Endodermal cell (in vitro differentiated cells): Measurements from ENCODE around the gene RYR3. TPM values are rescaled to one million over a fixed set of nuclear protein-coding genes. Genes with fewer than 3 reads are reported as not detected.

Experiments
- DNase-seq: peaks from one replicate; pipeline ENCODE4 v3.0.0-alpha.2; 2017
- H3K27ac ChIP-seq: 2 replicates; pipeline ENCODE4 v1.5.1; 2013; ENCODE audit warnings: mild to moderate bottlenecking, low read depth, low read length, moderate library complexity
- H3K27me3 ChIP-seq: 2 replicates; pipeline ENCODE4 v1.6.1; 2013; ENCODE audit warnings: mild to moderate bottlenecking, low read length, moderate library complexity; ENCODE audit not compliant: insufficient read depth, control insufficient read depth, poor library complexity, severe bottlenecking
- H3K36me3 ChIP-seq: 2 replicates; pipeline ENCODE4 v1.7.0; 2013; ENCODE audit warnings: mild to moderate bottlenecking, low read length, moderate library complexity; ENCODE audit not compliant: control insufficient read depth, insufficient read depth
- H3K4me1 ChIP-seq: one replicate; pipeline ENCODE4 v1.7.0; 2013; ENCODE audit warnings: low read length; ENCODE audit not compliant: control insufficient read depth, insufficient read depth
- H3K4me3 ChIP-seq: 2 replicates; pipeline ENCODE4 v1.5.1; 2013; ENCODE audit warnings: mild to moderate bottlenecking, low read length, moderate library complexity
- H3K9ac ChIP-seq: 2 replicates; pipeline ENCODE4 v1.6.1; 2013; ENCODE audit warnings: mild to moderate bottlenecking, low read length, moderate library complexity; ENCODE audit not compliant: poor library complexity, severe bottlenecking; ENCODE audit errors: extremely low read depth
- H3K9me3 ChIP-seq: 2 replicates; pipeline ENCODE4 v1.6.1; 2013; ENCODE audit warnings: mild to moderate bottlenecking, low read length, moderate library complexity; ENCODE audit not compliant: control insufficient read depth
- H3K27ac Mint-ChIP-seq: 2 replicates; pipeline ENCODE4 v1.8.0; 2020; ENCODE audit warnings: mixed read lengths
- H3K27me3 Mint-ChIP-seq: 2 replicates; pipeline ENCODE4 v1.8.0; 2021; ENCODE audit warnings: mild to moderate bottlenecking, mixed read lengths; ENCODE audit not compliant: insufficient read depth
- H3K36me3 Mint-ChIP-seq: 2 replicates; pipeline ENCODE4 v1.8.0; 2020; ENCODE audit warnings: low read depth, mixed read lengths
- H3K4me1 Mint-ChIP-seq: 2 replicates; pipeline ENCODE4 v1.8.0; 2020; ENCODE audit warnings: mixed read lengths
- H3K4me3 Mint-ChIP-seq: 2 replicates; pipeline ENCODE4 v1.8.0; 2020; ENCODE audit warnings: mild to moderate bottlenecking, moderate library complexity, mixed read lengths
- H3K9me3 Mint-ChIP-seq: 2 replicates; pipeline ENCODE4 v1.8.0; 2020; ENCODE audit warnings: mild to moderate bottlenecking, mixed read lengths
- WGBS, 2 experiments: methylation state at CpG; one replicate each; pipeline versions ENCODE4 v1.1.5 to v1.1.7; 2013; ENCODE audit warnings: missing lambda C conversion rate in 2 of 2, mixed read lengths in 1 of 2; ENCODE audit not compliant: insufficient coverage in 1 of 2, insufficient read length in 1 of 2; 5-methylcytosine and 5-hydroxymethylcytosine counted together
- total RNA-seq, 2 donors: library from RNA; stranded (reverse); fragmentation: NEBNext Ultra II Directional in 1 of 2; extraction: Animal tissue kit (Norgen Biotek cat#: 25700) in 1 of 2; gene quantifications; 2 replicates in 1 of 2; 3 replicates in 1 of 2; pipeline ENCODE4 v1.2.1, GENCODE V29; 2021
- TF ChIP-seq, protein P1 (sequence below): fragments of 200-600 bp; sonication (generic); conservative IDR thresholded peaks from 2 replicates; pipeline ENCODE4 v1.5.0; 2021; ENCODE audit warnings: antibody characterized with exemption, mild to moderate bottlenecking

RYR3 gene
- total RNA-seq, 2 donors from 2014 or later: 0.71 to 1.4 TPM

DNA sequence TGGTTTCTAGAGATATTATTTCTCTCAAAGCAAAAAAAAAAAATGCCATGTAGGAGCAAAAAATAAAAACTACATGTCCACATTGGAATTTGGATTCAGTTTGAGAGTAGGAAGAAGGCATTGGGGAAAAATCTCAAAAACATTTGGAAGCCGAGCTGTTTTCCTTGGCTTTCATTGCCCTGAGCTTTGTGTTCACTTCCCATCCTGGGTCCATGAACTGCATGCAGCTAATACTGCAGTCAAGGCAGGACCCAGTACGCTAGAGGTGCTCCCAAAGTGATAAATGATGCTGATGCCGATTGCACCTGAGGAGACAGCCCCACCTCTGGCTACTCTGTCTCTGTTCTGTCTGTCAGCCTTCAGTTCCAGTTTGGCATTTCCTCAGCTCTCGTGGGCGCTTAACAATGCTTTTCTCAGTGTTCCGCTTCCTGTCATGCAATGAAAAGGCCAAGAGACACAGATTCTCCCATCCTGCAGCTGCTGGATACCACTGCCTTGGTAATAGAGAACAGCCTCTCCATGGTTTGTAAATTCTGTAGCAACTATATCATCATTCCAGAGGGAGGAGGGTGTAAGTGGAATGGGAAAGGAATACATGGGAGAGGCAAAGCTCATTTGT, 181.8 kb downstream of the RYR3 start:
- no peaks in the 10 kb centered on the region for H3K36me3 Mint-ChIP-seq
- peak; percentile 42 for DNase-seq
- Histone ChIP-seq H3K9me3 (peaks cover 5% of the 10 kb centered on the region), H3K4me3 (no peak overlapping the region), H3K27ac (no peak overlapping the region), H3K27me3 (no peaks in the 10 kb centered on the region), H3K36me3 (no peaks in the 10 kb centered on the region), H3K9ac (no peak overlapping the region), H3K4me1 (no peaks in the 10 kb centered on the region)
- H3K9me3 Mint-ChIP-seq: no peaks in the 10 kb centered on the region
- WGBS, 2 experiments: 81 to 90% methylated on average over 5 to 6 of the region's 6 CpGs
- no peak overlapping the region for H3K27ac Mint-ChIP-seq
- no peaks in the 10 kb centered on the region for H3K27me3 Mint-ChIP-seq
- no peak overlapping the region for H3K4me3 Mint-ChIP-seq
- H3K4me1 Mint-ChIP-seq: no peaks in the 10 kb centered on the region
- TF ChIP-seq, protein P1, sequence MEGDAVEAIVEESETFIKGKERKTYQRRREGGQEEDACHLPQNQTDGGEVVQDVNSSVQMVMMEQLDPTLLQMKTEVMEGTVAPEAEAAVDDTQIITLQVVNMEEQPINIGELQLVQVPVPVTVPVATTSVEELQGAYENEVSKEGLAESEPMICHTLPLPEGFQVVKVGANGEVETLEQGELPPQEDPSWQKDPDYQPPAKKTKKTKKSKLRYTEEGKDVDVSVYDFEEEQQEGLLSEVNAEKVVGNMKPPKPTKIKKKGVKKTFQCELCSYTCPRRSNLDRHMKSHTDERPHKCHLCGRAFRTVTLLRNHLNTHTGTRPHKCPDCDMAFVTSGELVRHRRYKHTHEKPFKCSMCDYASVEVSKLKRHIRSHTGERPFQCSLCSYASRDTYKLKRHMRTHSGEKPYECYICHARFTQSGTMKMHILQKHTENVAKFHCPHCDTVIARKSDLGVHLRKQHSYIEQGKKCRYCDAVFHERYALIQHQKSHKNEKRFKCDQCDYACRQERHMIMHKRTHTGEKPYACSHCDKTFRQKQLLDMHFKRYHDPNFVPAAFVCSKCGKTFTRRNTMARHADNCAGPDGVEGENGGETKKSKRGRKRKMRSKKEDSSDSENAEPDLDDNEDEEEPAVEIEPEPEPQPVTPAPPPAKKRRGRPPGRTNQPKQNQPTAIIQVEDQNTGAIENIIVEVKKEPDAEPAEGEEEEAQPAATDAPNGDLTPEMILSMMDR: no peak

DNA sequence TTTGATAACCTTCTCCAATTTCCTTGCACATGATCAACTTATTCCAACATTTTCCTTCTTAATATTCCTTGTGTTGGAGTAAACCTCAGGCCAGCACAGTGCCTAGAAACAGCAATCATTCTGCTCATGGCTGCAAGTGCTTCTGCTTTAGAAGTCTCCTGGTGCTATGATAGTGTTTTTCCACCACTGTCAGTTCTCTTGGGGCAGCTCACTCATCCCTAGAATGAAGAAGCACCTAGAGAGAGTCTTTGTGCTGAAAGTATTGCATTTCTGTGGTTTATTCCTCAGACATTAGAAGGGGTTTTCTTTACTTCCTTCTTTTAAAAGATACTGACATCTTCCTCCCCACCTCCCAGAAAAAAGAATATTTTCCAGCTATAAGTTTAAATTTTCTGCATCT, 183.5 kb downstream of the RYR3 start:
- no peak overlapping the region for H3K4me3 ChIP-seq
- no peaks in the 10 kb centered on the region for H3K27me3 Mint-ChIP-seq
- no peaks in the 10 kb centered on the region for H3K9me3 Mint-ChIP-seq

DNA sequence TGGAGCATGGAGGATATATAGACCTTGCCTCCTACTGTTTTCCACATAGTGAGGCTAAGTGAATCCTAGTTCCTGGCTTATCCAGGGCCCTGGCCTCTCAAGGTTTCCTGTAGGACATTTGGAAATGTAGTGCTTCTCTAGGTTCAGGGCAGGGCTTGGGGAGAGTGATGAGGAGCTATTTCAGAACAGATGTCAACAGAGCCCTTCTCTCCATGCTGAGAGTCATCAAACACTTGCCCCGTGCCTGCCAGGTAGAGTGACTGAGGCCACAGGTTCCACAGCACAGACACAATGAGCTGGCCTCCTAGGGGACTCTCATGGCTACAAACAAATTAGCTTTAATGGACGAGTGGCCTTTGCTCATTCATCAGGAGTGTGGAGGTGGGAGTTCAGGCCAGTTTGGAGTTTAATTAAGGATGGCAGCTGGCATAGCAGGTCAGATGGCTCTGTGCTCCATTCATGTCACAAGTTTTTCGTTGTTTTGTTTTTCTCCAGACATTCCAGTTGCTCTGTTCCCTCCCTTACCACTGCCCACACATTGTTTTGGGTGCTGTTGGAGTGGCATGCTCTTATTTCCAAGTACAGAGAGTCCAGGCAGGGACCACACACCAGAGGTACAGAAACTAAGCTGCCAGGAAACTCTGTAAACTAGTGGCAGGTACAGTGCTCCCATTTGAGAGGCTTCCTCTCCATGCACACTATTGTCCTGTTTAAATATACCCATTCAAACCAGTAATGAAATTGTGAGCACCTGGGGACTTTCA, 189.8 kb downstream of the RYR3 start:
- Histone ChIP-seq H3K4me3 (no peak overlapping the region), H3K27me3 (no peaks in the 10 kb centered on the region), H3K9me3 (no peaks in the 10 kb centered on the region), H3K4me1 (no peaks in the 10 kb centered on the region), H3K27ac (no peak overlapping the region), H3K9ac (no peak overlapping the region), H3K36me3 (no peaks in the 10 kb centered on the region)
- Mint-ChIP-seq H3K4me1 (no peaks in the 10 kb centered on the region), H3K27ac (no peak overlapping the region), H3K27me3 (no peaks in the 10 kb centered on the region), H3K4me3 (no peak overlapping the region), H3K9me3 (no peaks in the 10 kb centered on the region), H3K36me3 (no peaks in the 10 kb centered on the region)
- 77 to 90% methylated on average over 2 to 3 of the region's 3 CpGs for WGBS, 2 experiments
- no peak for DNase-seq
- TF ChIP-seq, protein P1: no peak

More for the DNA sequence above, 183.5 kb downstream of the RYR3 start:
- H3K4me1 ChIP-seq: no peaks in the 10 kb centered on the region
- no peak overlapping the region for H3K9ac ChIP-seq
- H3K27ac ChIP-seq: no peak overlapping the region
- Mint-ChIP-seq H3K27ac (no peak overlapping the region), H3K4me1 (no peaks in the 10 kb centered on the region), H3K36me3 (no peaks in the 10 kb centered on the region), H3K4me3 (no peak overlapping the region)
- no peaks in the 10 kb centered on the region for H3K27me3 ChIP-seq
- TF ChIP-seq, protein P1: no peak
- no peaks in the 10 kb centered on the region for H3K36me3 ChIP-seq
- H3K9me3 ChIP-seq: peaks cover 2% of the 10 kb centered on the region
- no peak for DNase-seq
